ENCODE data around the gene SPSB1. TPM values are rescaled to one million over a fixed set of nuclear protein-coding genes. Genes with fewer than 3 reads are reported as not detected.

Gene SPSB1
- total RNA-seq, 1 donor from 2014 or later: 20.8 TPM

- DNase-seq (ENCODE audit: low read depth): no peak
- TF ChIP-seq, protein P1, sequence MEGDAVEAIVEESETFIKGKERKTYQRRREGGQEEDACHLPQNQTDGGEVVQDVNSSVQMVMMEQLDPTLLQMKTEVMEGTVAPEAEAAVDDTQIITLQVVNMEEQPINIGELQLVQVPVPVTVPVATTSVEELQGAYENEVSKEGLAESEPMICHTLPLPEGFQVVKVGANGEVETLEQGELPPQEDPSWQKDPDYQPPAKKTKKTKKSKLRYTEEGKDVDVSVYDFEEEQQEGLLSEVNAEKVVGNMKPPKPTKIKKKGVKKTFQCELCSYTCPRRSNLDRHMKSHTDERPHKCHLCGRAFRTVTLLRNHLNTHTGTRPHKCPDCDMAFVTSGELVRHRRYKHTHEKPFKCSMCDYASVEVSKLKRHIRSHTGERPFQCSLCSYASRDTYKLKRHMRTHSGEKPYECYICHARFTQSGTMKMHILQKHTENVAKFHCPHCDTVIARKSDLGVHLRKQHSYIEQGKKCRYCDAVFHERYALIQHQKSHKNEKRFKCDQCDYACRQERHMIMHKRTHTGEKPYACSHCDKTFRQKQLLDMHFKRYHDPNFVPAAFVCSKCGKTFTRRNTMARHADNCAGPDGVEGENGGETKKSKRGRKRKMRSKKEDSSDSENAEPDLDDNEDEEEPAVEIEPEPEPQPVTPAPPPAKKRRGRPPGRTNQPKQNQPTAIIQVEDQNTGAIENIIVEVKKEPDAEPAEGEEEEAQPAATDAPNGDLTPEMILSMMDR (conservative IDR thresholded peaks at IDR 0.05; ENCODE audit: low read depth, low read length): no peak
- H3K4me3 ChIP-seq (ENCODE audit: low read depth, low read length): no peak overlapping the region
Observed at GRCh38 chr1:9265037-9265436, 27.7 kb upstream of the SPSB1 start.

DNA sequence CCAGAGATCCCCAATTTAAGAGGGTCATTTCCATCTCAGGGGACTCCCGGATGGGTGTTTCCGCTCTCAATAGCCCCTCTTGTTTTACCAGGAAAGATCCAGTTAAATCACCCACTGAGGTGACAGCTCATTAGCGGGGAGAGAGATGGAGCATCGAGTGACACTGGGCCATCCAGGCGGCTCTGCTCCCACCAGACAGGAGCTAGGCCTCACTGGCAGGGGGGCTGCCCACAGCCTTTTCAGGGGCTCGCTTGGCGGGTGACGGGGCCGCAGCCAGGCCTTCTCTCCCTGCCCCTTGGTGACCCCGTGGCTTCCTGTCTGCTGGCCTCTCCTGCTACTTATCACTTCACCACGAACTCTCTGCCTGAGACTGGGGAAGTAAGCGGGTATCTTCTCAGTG, 26.7 kb upstream of the SPSB1 start:
- DNase-seq (ENCODE audit: low read depth): no peak
- no peak overlapping the region for H3K4me3 ChIP-seq (ENCODE audit: low read depth, low read length)
- TF ChIP-seq, protein P1 (conservative IDR thresholded peaks at IDR 0.05; ENCODE audit: low read depth, low read length): no peak

- TF ChIP-seq, protein P1 (conservative IDR thresholded peaks at IDR 0.05; ENCODE audit: low read depth, low read length): no peak
- DNase-seq (ENCODE audit: low read depth): no peak
- no peak overlapping the region for H3K4me3 ChIP-seq (ENCODE audit: low read depth, low read length)
Observed at GRCh38 chr1:9267352-9267686, 25.4 kb upstream of the SPSB1 start.

DNA sequence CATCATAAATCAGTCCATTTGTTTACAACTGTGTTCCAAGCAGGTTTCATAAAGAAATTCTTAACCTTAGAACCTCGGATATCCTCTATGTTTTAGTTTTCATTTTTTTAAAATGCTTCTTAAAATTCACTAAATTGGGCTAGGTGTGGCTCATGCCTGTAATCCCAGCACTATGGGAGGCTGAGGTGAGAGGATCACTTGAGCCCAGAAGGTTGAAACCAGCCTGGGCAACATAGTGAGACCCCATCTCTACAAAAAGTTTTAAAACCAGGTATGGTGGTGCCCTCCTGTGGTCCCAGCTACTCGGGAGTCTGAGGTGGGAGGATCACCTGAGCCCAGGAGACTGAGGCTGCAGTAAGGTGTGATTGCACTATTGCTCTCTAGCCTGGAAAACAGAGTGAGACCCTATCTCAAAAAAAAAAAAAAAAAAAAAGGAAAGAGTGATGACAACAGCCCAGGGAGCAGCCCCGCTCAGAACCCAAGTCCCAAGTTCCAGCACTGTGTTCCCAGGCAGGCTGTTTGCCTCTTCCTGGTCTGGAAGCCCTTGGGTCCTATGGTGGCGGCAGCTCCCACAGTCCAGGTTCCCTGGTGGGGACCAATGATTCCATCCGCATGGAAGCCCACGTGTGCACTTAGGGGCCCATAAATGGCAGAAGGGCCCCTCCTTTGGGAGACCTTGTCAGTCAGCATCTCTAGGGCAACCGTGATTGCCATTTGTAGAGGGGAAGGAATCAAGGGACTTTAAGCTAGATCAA, 24.7 kb upstream of the SPSB1 start:
- no peak overlapping the region for H3K4me3 ChIP-seq (ENCODE audit: low read depth, low read length)
- DNase-seq (ENCODE audit: low read depth): no peak
- TF ChIP-seq, protein P1 (conservative IDR thresholded peaks at IDR 0.05; ENCODE audit: low read depth, low read length): no peak

DNA sequence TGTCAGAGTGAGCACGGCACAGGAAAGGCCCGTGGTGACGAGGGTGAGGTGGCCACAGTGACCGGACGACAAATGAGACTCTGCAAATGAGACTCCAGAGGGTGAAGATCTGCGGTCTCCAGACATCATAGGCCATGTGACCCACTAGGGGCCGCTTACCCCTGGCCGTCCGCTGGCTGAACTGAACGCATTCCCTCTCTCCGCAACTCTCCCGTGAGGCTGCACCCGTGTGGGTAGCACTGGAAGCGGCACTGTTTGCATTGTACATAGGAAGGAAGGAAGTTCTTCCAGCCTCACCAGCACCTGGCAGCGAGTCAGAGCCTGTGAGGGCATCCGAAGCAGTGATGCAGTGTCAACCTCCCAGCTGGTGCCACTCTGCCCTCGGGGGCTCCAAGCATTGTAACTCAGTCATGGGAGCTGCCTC, 23.6 kb upstream of the SPSB1 start:
- TF ChIP-seq, protein P1 (conservative IDR thresholded peaks at IDR 0.05; ENCODE audit: low read depth, low read length): no peak
- no peak for DNase-seq (ENCODE audit: low read depth)

DNA sequence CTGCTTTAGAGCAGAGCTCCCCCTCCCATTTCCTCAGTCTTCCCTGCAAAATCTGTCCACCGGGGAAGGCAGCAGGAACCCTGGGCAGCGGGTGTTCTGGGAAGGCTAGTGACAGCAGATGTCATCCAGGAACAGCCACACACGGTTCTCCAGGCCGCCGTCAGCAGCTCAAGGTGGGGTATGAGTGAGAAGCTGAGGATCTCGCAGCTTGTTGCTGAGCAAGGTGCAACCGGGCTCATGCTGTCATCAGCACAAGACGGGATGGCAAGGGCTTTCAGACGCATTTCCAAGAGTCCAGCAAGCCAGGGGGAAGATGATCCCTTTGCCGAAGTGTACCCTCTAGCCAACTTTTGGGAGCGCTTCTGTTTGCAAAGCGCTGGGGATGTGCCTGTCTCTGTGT, 23.0 kb upstream of the SPSB1 start:
- TF ChIP-seq, protein P1 (conservative IDR thresholded peaks at IDR 0.05; ENCODE audit: low read depth, low read length): no peak
- no peak overlapping the region for H3K4me3 ChIP-seq (ENCODE audit: low read depth, low read length)
- no peak for DNase-seq (ENCODE audit: low read depth)

More for the DNA sequence above, 23.6 kb upstream of the SPSB1 start:
- H3K4me3 ChIP-seq (ENCODE audit: low read depth, low read length): no peak overlapping the region

- DNase-seq (ENCODE audit: low read depth): no peak
Observed at GRCh38 chr1:9270290-9270883, 22.3 kb upstream of the SPSB1 start.

More at GRCh38 chr1:9270290-9270883, 22.3 kb upstream of the SPSB1 start:
- TF ChIP-seq, protein P1 (conservative IDR thresholded peaks at IDR 0.05; ENCODE audit: low read depth, low read length): no peak
- H3K4me3 ChIP-seq (ENCODE audit: low read depth, low read length): no peak overlapping the region

Data from epithelial cell of proximal tubule (primary cell).